ENCODE measurements around the gene MTR. TPM values are rescaled to one million over a fixed set of nuclear protein-coding genes. Genes with fewer than 3 reads are reported as not detected.

The MTR gene
- total RNA-seq, 1 donor from 2014 or later = 42.9 TPM

DNA sequence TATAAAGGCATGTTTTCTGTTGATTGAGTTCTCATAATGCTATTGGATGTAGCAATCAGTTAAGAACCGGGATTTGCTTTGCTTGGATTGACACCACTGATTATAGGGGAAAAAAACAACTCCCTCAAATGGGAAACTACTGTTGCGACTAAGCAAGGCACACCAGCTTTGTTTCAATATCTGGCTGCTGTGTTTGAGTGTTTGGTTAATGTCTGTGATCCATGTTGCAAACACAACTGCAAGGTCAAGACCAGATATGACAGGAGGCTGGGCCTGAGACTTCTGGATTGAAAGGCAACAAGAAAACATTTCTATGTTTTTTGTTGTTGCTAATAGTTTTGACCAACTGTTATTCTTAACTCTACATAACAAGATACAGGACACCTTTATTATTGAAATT is 50.7 kb downstream of the MTR start:
- H3K27ac Mint-ChIP-seq (ENCODE audit: unreplicated experiment) = no peak overlapping the region
- H3K36me3 Mint-ChIP-seq (ENCODE audit: low read depth) = peaks cover 20% of the 10 kb centered on the region
- no peak for DNase-seq (ENCODE audit: low read depth, low spot score)
- TF ChIP-seq, protein P1, sequence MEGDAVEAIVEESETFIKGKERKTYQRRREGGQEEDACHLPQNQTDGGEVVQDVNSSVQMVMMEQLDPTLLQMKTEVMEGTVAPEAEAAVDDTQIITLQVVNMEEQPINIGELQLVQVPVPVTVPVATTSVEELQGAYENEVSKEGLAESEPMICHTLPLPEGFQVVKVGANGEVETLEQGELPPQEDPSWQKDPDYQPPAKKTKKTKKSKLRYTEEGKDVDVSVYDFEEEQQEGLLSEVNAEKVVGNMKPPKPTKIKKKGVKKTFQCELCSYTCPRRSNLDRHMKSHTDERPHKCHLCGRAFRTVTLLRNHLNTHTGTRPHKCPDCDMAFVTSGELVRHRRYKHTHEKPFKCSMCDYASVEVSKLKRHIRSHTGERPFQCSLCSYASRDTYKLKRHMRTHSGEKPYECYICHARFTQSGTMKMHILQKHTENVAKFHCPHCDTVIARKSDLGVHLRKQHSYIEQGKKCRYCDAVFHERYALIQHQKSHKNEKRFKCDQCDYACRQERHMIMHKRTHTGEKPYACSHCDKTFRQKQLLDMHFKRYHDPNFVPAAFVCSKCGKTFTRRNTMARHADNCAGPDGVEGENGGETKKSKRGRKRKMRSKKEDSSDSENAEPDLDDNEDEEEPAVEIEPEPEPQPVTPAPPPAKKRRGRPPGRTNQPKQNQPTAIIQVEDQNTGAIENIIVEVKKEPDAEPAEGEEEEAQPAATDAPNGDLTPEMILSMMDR (conservative IDR thresholded peaks at IDR 0.05) = no peak
- no peaks in the 10 kb centered on the region for H3K9me3 Mint-ChIP-seq
- no peaks in the 10 kb centered on the region for H3K4me1 Mint-ChIP-seq
- H3K27me3 Mint-ChIP-seq (ENCODE audit: low read depth) = no peaks in the 10 kb centered on the region
- no peak overlapping the region for H3K4me3 Mint-ChIP-seq

DNA sequence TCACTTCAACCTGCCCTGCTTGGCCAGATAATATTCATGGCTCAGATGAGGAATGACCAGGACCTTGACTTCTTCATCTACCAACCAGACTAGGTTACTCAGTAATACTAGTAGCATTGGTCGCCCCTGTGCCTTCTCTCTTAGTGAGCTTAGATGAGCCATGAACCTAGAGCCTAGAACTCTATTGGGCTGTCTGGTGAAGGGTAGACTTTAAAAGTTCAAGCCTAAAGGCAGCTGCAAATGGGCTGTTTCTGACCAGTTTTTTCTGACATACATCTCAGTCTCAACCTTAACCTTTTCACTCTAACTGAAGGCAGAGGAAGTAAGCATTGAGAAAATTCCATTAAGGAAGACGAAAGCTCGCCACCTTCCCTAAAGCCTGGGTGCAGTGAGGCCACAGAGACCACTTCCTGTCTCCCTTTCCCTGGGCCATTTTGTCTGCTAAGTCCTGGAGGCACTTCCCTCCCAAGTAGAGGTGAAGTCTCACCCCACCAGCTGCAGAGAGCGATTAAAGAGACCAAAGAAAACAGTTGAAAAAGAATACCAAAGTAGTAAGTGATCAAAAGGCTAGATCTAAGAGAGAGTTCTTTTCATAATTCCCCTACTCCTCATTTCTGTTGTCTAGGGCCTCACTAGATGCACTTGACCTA is 53.3 kb downstream of the MTR start:
- no peak for DNase-seq (ENCODE audit: low read depth, low spot score)
- Mint-ChIP-seq H3K36me3 (ENCODE audit: low read depth) (peaks cover 23% of the 10 kb centered on the region), H3K9me3 (no peaks in the 10 kb centered on the region), H3K27me3 (ENCODE audit: low read depth) (no peaks in the 10 kb centered on the region), H3K4me3 (no peak overlapping the region), H3K4me1 (no peaks in the 10 kb centered on the region), H3K27ac (ENCODE audit: unreplicated experiment) (peak overlapping the region; percentile 58)
- TF ChIP-seq, protein P1 (conservative IDR thresholded peaks at IDR 0.05) = no peak

DNA sequence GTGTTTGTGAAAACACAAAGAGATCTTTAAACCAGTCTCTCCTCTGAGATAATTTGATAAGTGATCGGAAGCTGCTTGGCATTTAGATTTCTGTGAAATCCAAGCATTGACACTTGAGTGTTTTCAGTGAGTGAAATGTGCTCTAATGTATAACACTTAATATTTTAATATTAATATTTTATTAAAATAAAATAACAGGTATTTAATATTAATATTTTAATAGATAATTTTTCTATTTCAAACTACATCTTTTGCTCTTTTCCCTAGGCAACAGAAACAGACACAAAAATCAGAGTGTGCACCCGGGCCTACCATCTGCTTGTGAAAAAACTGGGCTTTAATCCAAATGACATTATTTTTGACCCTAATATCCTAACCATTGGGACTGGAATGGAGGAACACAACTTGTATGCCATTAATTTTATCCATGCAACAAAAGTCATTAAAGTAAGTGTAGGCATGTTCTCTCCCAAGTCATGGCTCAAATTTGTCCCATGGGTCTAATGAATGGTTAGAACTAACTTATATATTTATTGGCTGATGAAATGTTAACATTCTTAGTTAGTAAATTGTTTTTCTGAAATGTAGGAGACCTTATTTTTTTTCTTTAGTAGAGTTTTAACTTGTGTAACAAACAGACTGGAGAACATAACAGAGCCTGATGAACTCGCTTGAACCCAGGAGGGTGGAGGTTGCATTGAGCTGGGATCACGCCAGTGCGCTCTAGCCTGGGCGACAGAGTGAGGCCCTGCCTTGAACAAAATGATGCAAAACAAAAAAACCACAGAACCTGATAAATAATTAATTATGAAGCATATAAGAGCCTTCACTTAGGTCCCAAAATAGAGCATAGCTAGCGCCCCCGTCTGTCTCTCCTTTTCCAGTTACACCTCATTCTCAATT is 55.2 kb downstream of the MTR start:
- TF ChIP-seq, protein P1 (conservative IDR thresholded peaks at IDR 0.05) = no peak
- H3K4me1 Mint-ChIP-seq = no peaks in the 10 kb centered on the region
- H3K4me3 Mint-ChIP-seq = no peak overlapping the region
- no peak for DNase-seq (ENCODE audit: low read depth, low spot score)
- no peaks in the 10 kb centered on the region for H3K27me3 Mint-ChIP-seq (ENCODE audit: low read depth)
- H3K36me3 Mint-ChIP-seq (ENCODE audit: low read depth) = peaks cover 29% of the 10 kb centered on the region
- H3K9me3 Mint-ChIP-seq = no peaks in the 10 kb centered on the region
- no peak overlapping the region for H3K27ac Mint-ChIP-seq (ENCODE audit: unreplicated experiment)

DNA sequence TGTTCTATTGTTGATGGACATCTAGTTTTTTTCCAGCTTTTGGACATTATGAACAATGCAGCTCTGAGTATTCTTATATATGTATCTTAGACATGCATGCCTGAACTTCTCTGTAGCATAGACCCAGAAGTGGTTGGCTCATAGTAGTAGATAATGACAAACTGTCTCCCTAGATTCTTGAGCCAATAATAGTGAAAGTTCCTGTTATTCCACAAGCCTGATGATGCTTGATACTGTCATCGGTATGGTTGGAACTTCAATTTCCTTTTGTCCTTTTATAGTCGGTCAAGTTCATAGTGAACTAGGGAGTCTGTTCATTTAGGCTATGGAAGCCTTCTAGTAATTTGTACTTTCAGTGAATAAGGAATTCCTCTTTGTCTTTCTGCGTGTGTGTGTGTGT is 56.8 kb downstream of the MTR start:
- H3K27me3 Mint-ChIP-seq (ENCODE audit: low read depth) = no peaks in the 10 kb centered on the region
- H3K4me3 Mint-ChIP-seq = no peak overlapping the region
- H3K4me1 Mint-ChIP-seq = no peaks in the 10 kb centered on the region
- no peaks in the 10 kb centered on the region for H3K9me3 Mint-ChIP-seq
- TF ChIP-seq, protein P1 (conservative IDR thresholded peaks at IDR 0.05) = no peak
- H3K36me3 Mint-ChIP-seq (ENCODE audit: low read depth) = peaks cover 36% of the 10 kb centered on the region
- DNase-seq (ENCODE audit: low read depth, low spot score) = no peak
- no peak overlapping the region for H3K27ac Mint-ChIP-seq (ENCODE audit: unreplicated experiment)

DNA sequence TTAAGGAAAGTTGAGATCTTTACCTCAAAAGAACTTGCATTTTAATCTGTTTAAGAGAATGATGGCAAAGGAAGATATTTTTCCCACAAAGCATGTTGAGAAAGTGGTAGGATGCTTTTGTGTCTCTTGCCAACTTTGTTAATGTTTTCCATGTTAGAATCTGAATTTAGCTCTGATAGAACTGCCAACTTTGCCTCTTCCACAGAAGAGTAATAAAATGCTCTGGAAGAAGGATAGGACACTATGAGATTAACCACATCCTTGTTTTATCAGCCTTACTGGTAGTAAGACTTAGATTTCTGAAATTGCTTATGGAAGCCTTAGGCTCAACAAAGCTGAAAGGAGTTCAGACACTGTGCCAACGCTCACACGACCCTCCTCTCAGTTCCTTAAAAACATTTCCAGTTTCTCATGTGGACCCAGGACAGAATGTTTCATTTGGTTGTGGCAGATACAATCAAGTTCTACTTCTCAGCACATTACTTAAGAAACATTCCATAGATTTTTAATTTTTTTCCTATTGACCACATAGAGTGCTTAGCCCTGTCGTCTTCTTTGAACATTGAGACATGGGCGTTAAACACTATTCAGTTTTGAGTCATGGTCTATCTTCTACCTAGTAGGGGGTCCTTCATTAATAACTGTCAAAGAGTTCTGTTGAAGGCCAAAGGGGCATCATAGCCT is 59.0 kb downstream of the MTR start:
- Mint-ChIP-seq H3K4me3 (no peak overlapping the region), H3K27ac (ENCODE audit: unreplicated experiment) (no peak overlapping the region), H3K27me3 (ENCODE audit: low read depth) (no peaks in the 10 kb centered on the region), H3K36me3 (ENCODE audit: low read depth) (peaks cover 51% of the 10 kb centered on the region), H3K4me1 (no peaks in the 10 kb centered on the region), H3K9me3 (peaks cover 3% of the 10 kb centered on the region)
- DNase-seq (ENCODE audit: low read depth, low spot score) = no peak
- TF ChIP-seq, protein P1 (conservative IDR thresholded peaks at IDR 0.05) = no peak

All from neural crest cell (in vitro differentiated cells).